ENCODE results near the gene ZNF275.
"Not testable (repeated sequence)": the region's sequence is repeated elsewhere in the genome, so short reads cannot be mapped to it uniquely, and the experiment has no call there.

Gene ZNF275

GRCh38 chrX:153382563-153383482, 48.9 kb downstream of the ZNF275 start:
- DNase-seq (ENCODE audit: insufficient read length, low spot score) = no peak
- TF ChIP-seq CTCF (IDR thresholded peaks at IDR 0.05; ENCODE audit: insufficient read depth, missing control alignments) = no peak
- no peak for FAIRE-seq

GRCh38 chrX:153384390-153384789, 50.4 kb downstream of the ZNF275 start:
- FAIRE-seq (no peak), DNase-seq (ENCODE audit: insufficient read length, low spot score) (no peak)
- no peak for TF ChIP-seq CTCF (IDR thresholded peaks at IDR 0.05; ENCODE audit: insufficient read depth, missing control alignments)

- not testable (repeated sequence) for DNase-seq (ENCODE audit: insufficient read length, low spot score); FAIRE-seq
These were observed 51.0 kb downstream of the ZNF275 start for GRCh38 chrX:153384973-153385372.

- DNase-seq (ENCODE audit: insufficient read length, low spot score) (no peak), FAIRE-seq (no peak)
- no peak for TF ChIP-seq CTCF (IDR thresholded peaks at IDR 0.05; ENCODE audit: insufficient read depth, missing control alignments)
These were observed 52.1 kb downstream of the ZNF275 start for GRCh38 chrX:153386097-153386496.

- FAIRE-seq (no peak), DNase-seq (ENCODE audit: insufficient read length, low spot score) (no peak)
- TF ChIP-seq CTCF (IDR thresholded peaks at IDR 0.05; ENCODE audit: insufficient read depth, missing control alignments) = no peak
These were observed 53.4 kb downstream of the ZNF275 start for GRCh38 chrX:153387345-153387744.

GRCh38 chrX:153387987-153388721, 54.2 kb downstream of the ZNF275 start:
- no peak for DNase-seq (ENCODE audit: insufficient read length, low spot score)
- FAIRE-seq = no peak
- TF ChIP-seq CTCF (IDR thresholded peaks at IDR 0.05; ENCODE audit: insufficient read depth, missing control alignments) = no peak

GRCh38 chrX:153388722-153389459, 54.9 kb downstream of the ZNF275 start:
- no peak for TF ChIP-seq CTCF (IDR thresholded peaks at IDR 0.05; ENCODE audit: insufficient read depth, missing control alignments)
- FAIRE-seq (no peak), DNase-seq (ENCODE audit: insufficient read length, low spot score) (no peak)

GRCh38 chrX:153389460-153389768, 55.5 kb downstream of the ZNF275 start:
- FAIRE-seq; DNase-seq (ENCODE audit: insufficient read length, low spot score): not testable (repeated sequence)
